GM12878 (cell line): Measurements from ENCODE around the gene ATP6V1G2. TPM values are rescaled to one million over a fixed set of nuclear protein-coding genes. Genes with fewer than 3 reads are reported as not detected.

Experiments
- ATAC-seq: fragments of 200-7000 bp; cut with Tn5 transposase; 3 replicates; pipeline ENCODE4 v1.9.1; 2020; ENCODE audit warnings: mild to moderate bottlenecking, moderate library complexity
- BruUV-seq: library from RNA; stranded (reverse); fragments of 400-500 nt; replicated peaks from 2 replicates; lab custom pipeline; 2021; lab: Mats Ljungman, UMichigan
- CTCF ChIA-PET: fragments of 300-600 bp; sonication (Branson Sonifier 250); formaldehyde crosslinking; extraction: SDS; loops from one replicate; lab custom pipeline; 2021; ENCODE audit warnings: inconsistent platforms; lab: Yijun Ruan, JAX
- POLR2A ChIA-PET: fragments of 350-600 bp; formaldehyde crosslinking; extraction: SDS; loops from one replicate; lab custom pipeline; 2021; ENCODE audit warnings: inconsistent platforms; lab: Charles Lee
- RAD21 ChIA-PET: fragments of 300-600 bp; sonication (Branson Sonifier 250); formaldehyde crosslinking; loops from one replicate; lab custom pipeline; 2023; ENCODE audit warnings: antibody characterized with exemption; ENCODE audit not compliant: unreplicated experiment; lab: Charles Lee
- SMC1A ChIA-PET: fragments of 300-600 bp; sonication (Branson Sonifier 250); formaldehyde crosslinking; loops from one replicate; lab custom pipeline; 2023; ENCODE audit not compliant: unreplicated experiment, uncharacterized antibody; lab: Charles Lee
- DNase-seq: peaks from one replicate; pipeline ENCODE4 v3.0.0-alpha.2; 2011; ENCODE audit warnings: low read depth, low spot score
- FAIRE-seq: peaks from 3 replicates; lab custom pipeline; 2011; peaks lifted over from hg19 to GRCh38; lab: Jason Lieb, UNC
- H2AFZ ChIP-seq: 2 replicates; pipeline ENCODE4 v1.6.0; 2011; ENCODE audit warnings: low read depth, low read length, control low read depth; ENCODE audit not compliant: control insufficient read depth
- H3K27ac ChIP-seq: 2 replicates; pipeline ENCODE4 v1.5.1; 2011; ENCODE audit warnings: control low read depth; ENCODE audit not compliant: control insufficient read depth, insufficient read depth
- H3K27me3 ChIP-seq, 2 experiments: replicated peaks in 1 of 2; 2 replicates each; pipeline versions ENCODE4 v1.6.0 to v1.6.1; 2011; ENCODE audit warnings: low read length in 1 of 2; ENCODE audit not compliant: control insufficient read depth in 2 of 2, insufficient read depth in 2 of 2
- H3K36me3 ChIP-seq, 2 experiments: 2 replicates each; pipeline ENCODE4 v1.5.1; 2011; ENCODE audit warnings: low read length in 1 of 2; ENCODE audit not compliant: control insufficient read depth in 2 of 2, insufficient read depth in 2 of 2
- H3K4me1 ChIP-seq: 2 replicates; pipeline ENCODE4 v1.6.1; 2011; ENCODE audit warnings: mild to moderate bottlenecking, low read length, moderate library complexity, mixed read lengths; ENCODE audit not compliant: control insufficient read depth, insufficient read depth
- H3K4me2 ChIP-seq: 2 replicates; pipeline ENCODE4 v1.6.0; 2011; ENCODE audit warnings: control low read depth; ENCODE audit not compliant: control insufficient read depth, insufficient read depth
- H3K4me3 ChIP-seq: fragments of 200-600 bp; sonication (generic); 2 replicates; pipeline ENCODE4 v1.5.1; 2016
- H3K79me2 ChIP-seq: 2 replicates; pipeline ENCODE4 v1.6.0; 2011; ENCODE audit warnings: low read length; ENCODE audit not compliant: control insufficient read depth, insufficient read depth
- H3K9ac ChIP-seq: 2 replicates; pipeline ENCODE4 v1.8.0; 2011; ENCODE audit warnings: low read length, control low read depth, mixed read lengths; ENCODE audit not compliant: control insufficient read depth, insufficient read depth
- H3K9me3 ChIP-seq: replicated peaks from 3 replicates; pipeline ENCODE4 v1.5.1; 2011; ENCODE audit warnings: mild to moderate bottlenecking, low read length; ENCODE audit not compliant: control insufficient read depth, insufficient read depth
- H4K20me1 ChIP-seq: 2 replicates; pipeline ENCODE4 v1.6.0; 2011; ENCODE audit not compliant: control insufficient read depth, insufficient read depth
- CREB1 ChIP-seq: IDR thresholded peaks from 2 replicates; pipeline ENCODE4 v1.6.1; 2012; ENCODE audit warnings: low read depth, mild to moderate bottlenecking, inconsistent platforms
- FOXM1 ChIP-seq: IDR thresholded peaks from 2 replicates; pipeline ENCODE4 v1.6.1; 2012; ENCODE audit warnings: low read depth, mild to moderate bottlenecking, inconsistent platforms, low read length, moderate library complexity
- HDAC2 ChIP-seq: fragments of 200-600 bp; sonication (generic); IDR thresholded peaks from 2 replicates; pipeline ENCODE4 v1.6.1; 2017
- MTA3 ChIP-seq: IDR thresholded peaks from 2 replicates; pipeline ENCODE4 v1.6.1; 2012; ENCODE audit warnings: low read length, inconsistent platforms, borderline replicate concordance
- NBN ChIP-seq: fragments of 450-650 bp; IDR thresholded peaks from 2 replicates; pipeline ENCODE4 v1.6.1; 2016
- PBX3 ChIP-seq: IDR thresholded peaks from 2 replicates; pipeline ENCODE4 v1.6.1; 2011; ENCODE audit warnings: mild to moderate bottlenecking, low read depth, low read length, moderate library complexity; ENCODE audit not compliant: insufficient replicate concordance
- PML ChIP-seq: IDR thresholded peaks from 2 replicates; pipeline ENCODE4 v1.6.1; 2012; ENCODE audit warnings: low read length, inconsistent platforms
- POLR2A ChIP-seq: IDR thresholded peaks from 2 replicates; pipeline ENCODE4 v1.6.1; 2011; ENCODE audit warnings: low read depth, mild to moderate bottlenecking, low read length
- POLR2AphosphoS2 ChIP-seq: IDR thresholded peaks from 2 replicates; pipeline ENCODE4 v1.6.1; 2011; ENCODE audit warnings: low read depth, mild to moderate bottlenecking, low read length, improper control_type of control experiment, moderate library complexity
- POLR2AphosphoS5 ChIP-seq: IDR thresholded peaks from 2 replicates; pipeline ENCODE4 v1.6.1; 2011; ENCODE audit warnings: mild to moderate bottlenecking, low read length, inconsistent platforms
- RFX5 ChIP-seq: IDR thresholded peaks from 2 replicates; pipeline ENCODE4 v1.6.1; 2011; ENCODE audit warnings: low read depth, low read length, improper control_type of control experiment
- ZBTB4 ChIP-seq: fragments of 450-650 bp; formaldehyde crosslinking; IDR thresholded peaks from 2 replicates; pipeline ENCODE4 v1.4.0; 2022; ENCODE audit warnings: mild to moderate bottlenecking, moderate library complexity
- WGBS: methylation state at CpG from one replicate; pipeline ENCODE4 v1.1.6; 2016; ENCODE audit warnings: low lambda C conversion rate; ENCODE audit not compliant: insufficient replicate concordance, insufficient coverage; ENCODE audit errors: missing lambda C conversion rate; 5-methylcytosine and 5-hydroxymethylcytosine counted together
- in situ Hi-C: fragments of 300-500 bp; cut with MboI; formaldehyde crosslinking; loops from 9 replicates; pipeline ENCODE4 v1.14.3; 2018; ENCODE audit warnings: mixed read lengths
- intact Hi-C: fragments of 100-400 bp; cut with micrococcal nuclease; formaldehyde crosslinking; loops from one replicate; pipeline ENCODE4 v1.14.2; 2022; ENCODE audit not compliant: unreplicated experiment
- polyA plus RNA-seq, 11 experiments: library from polyadenylated mRNA; depleted of rRNA in 4 of 11; unstranded in 6 of 11; stranded (reverse) in 5 of 11; fragments of >200 nt; fragmentation: Nextera tagmentation in 4 of 11; fragmentation: Illumina TruSeq in 1 of 11; extraction: Ambion mirVana in 4 of 11; extraction: Trizol in 1 of 11; gene quantifications; 1 replicate in 1 of 11; 2 replicates in 10 of 11; pipeline versions ENCODE4 v1.2.1 to v1.2.3, GENCODE V29; 2011 to 2016; ENCODE audit warnings: inconsistent platforms in 2 of 11, missing spikeins in 2 of 11, low read depth in 1 of 11
- total RNA-seq, 4 experiments: library from RNA; depleted of rRNA in 3 of 4; stranded (reverse); fragments of >200 nt in 3 of 4; fragmentation: Illumina TruSeq in 1 of 4; extraction: Trizol in 1 of 4; gene quantifications; 2 replicates each; pipeline versions ENCODE4 v1.2.1 to v1.2.3, GENCODE V29; 2013 to 2021

The ATP6V1G2 gene
- total and polyA plus RNA-seq, 10 of the 15 experiments (the other 5 are each of a cell fraction or from before 2014, with no cell fraction given): 0.45 to 8.9 (median 2.8) TPM

DNA sequence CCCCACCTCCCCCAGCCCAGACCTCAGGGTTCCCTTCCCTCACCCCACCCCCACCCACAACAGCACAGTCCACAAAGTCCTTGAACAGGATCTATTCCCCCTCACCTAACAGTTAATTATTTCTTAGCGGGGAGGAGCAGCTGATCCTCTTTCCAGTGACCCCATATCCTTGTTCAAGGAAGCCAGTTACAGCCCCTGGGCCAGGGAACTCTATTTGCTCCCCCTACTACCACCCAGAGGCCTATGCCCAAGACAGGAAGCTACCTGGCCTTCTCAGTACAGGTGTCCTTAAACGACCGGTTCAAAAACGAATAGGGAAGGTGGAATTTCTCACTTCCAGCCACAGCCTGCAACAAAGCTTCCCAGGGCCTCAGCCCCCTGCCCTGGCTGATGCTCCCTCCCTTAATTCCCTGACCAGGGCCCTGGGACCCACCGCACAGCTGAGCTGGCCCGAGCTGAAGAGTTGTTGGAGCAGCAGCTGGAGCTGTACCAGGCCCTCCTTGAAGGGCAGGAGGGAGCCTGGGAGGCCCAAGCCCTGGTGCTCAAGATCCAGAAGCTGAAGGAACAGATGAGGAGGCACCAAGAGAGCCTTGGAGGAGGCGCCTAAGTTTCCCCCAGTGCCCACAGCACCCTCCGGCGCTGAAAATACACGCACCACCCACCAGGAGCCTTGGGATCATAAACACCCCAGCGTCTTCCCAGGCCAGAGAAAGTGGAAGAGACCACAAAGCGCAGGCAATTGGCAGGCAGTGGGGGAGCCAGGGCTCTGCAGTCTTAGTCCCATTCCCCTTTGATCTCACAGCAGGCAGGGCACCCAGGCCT is 16.9 kb downstream of the ATP6V1G2 start:
- H3K27me3 ChIP-seq: no peaks in the 10 kb centered on the region
- no peaks in the 10 kb centered on the region for H3K4me1 ChIP-seq
- ChIA-PET RAD21 (no interaction called here), SMC1A (interaction anchor here (0.8 to 1.8 kb wide), 3 partner anchors 9 to 35 kb away, joined by 3 to 5 read pairs (median 4); partner anchors contain the start of gene DDX39B), POLR2A (interaction anchor here (0.6 kb wide), 1 partner anchor 33 kb away, joined by 5 read pairs; no protein-coding TSS in a partner anchor), CTCF (no interaction called here)
- no peak overlapping the region for H3K4me2 ChIP-seq
- intact Hi-C loops (no loop called here), in situ Hi-C loops (no loop called here)
- DNase-seq (no peak), FAIRE-seq (no peak), ATAC-seq (peak; percentile 19)
- H4K20me1 ChIP-seq: no peaks in the 10 kb centered on the region
- no peaks in the 10 kb centered on the region for H3K9me3 ChIP-seq
- no peak overlapping the region for H3K27ac ChIP-seq
- H3K79me2 ChIP-seq: peaks cover 3% of the 10 kb centered on the region
- H3K4me3 ChIP-seq: no peak overlapping the region
- WGBS: 75% methylated on average over 12 of the region's 12 CpGs
- BruUV-seq: no TSS peak
- no peak overlapping the region for H3K9ac ChIP-seq
- H2AFZ ChIP-seq: no peak overlapping the region
- peaks cover 19 to 20% of the 10 kb centered on the region in 2 experiments for H3K36me3 ChIP-seq
- TF ChIP-seq PBX3: no peak
- no peak for TF ChIP-seq HDAC2
- TF ChIP-seq PML: 0 out of 2 replicates have a peak, but pooled peaks have one; percentile 30
- TF ChIP-seq NBN: no peak
- TF ChIP-seq CREB1: no peak
- no peak for TF ChIP-seq ZBTB4 (CRISPR knock-in tag)
- TF ChIP-seq POLR2A: peak; percentile 28; the same call in 1 of the 2 replicates
- TF ChIP-seq MTA3: 0 out of 2 replicates have a peak, but pooled peaks have one; percentile 17
- TF ChIP-seq FOXM1: 0 out of 2 replicates have a peak, but pooled peaks have one; percentile 6
- TF ChIP-seq POLR2AphosphoS5: peak; percentile 63
- no peak for TF ChIP-seq RFX5
- peak; percentile 29; the same call in 1 of the 2 replicates for TF ChIP-seq POLR2AphosphoS2
